Erythroblast (primary cell): ENCODE results near the gene CYTH3.

Source experiments
- GATA1 ChIP-seq: IDR thresholded peaks from 2 replicates; pipeline ENCODE4 v1.6.1; 2011; ENCODE audit warnings: low read depth, mild to moderate bottlenecking, control low read depth, low read length, moderate library complexity
- POLR2A ChIP-seq: IDR thresholded peaks from 2 replicates; pipeline ENCODE4 v1.6.1; 2011; ENCODE audit warnings: mild to moderate bottlenecking, low read length

- no peak for TF ChIP-seq POLR2A
- no peak for TF ChIP-seq GATA1
Observed at GRCh38 chr7:6162331-6162620, 110.1 kb downstream of the CYTH3 start.
